OCI-LY3 (cell line): ENCODE results near the gene ABCF3.

Experiments used
- EZH2phosphoT487 ChIP-seq: fragments of 200-600 bp; shearing (Covaris generic); IDR thresholded peaks from 2 replicates; pipeline ENCODE4 v1.6.1; 2018; ENCODE audit warnings: antibody characterized with exemption, mixed run types, low read depth
- TF ChIP-seq, protein P1 (sequence below): fragments of 200-600, 300-600 bp; sonication (generic); IDR thresholded peaks from 2 replicates; pipeline ENCODE4 v1.5.1; 2014; ENCODE audit warnings: antibody characterized with exemption, low read length, low read depth

DNA sequence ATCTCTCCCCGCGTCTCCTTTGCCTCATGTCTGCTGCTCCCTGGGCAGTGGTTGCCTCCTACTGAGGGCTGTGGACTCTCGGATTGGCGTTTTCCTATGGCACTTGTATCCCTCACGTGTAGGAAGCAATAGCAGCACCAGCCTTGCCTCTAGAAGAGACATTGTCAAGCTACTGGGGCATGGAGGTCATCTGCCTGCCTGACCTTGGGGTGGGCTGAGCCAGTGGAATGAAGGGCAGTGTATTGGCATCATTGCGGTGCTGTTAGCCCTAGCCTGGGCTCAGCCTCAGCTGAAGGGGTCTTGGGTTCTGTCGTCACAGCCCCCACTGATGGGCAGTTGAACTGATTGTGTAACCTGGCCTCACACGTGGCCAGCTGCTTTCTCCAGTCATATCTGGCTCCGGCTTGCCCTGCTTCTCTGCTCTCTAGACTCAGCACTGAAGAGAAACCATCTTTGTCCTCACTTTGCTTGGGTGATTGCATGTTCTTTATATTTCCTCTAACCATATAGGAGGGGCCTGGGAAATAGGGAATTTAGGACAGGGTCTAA, 8.1 kb downstream of the ABCF3 start:
- TF ChIP-seq, protein P1, sequence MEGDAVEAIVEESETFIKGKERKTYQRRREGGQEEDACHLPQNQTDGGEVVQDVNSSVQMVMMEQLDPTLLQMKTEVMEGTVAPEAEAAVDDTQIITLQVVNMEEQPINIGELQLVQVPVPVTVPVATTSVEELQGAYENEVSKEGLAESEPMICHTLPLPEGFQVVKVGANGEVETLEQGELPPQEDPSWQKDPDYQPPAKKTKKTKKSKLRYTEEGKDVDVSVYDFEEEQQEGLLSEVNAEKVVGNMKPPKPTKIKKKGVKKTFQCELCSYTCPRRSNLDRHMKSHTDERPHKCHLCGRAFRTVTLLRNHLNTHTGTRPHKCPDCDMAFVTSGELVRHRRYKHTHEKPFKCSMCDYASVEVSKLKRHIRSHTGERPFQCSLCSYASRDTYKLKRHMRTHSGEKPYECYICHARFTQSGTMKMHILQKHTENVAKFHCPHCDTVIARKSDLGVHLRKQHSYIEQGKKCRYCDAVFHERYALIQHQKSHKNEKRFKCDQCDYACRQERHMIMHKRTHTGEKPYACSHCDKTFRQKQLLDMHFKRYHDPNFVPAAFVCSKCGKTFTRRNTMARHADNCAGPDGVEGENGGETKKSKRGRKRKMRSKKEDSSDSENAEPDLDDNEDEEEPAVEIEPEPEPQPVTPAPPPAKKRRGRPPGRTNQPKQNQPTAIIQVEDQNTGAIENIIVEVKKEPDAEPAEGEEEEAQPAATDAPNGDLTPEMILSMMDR, result no peak
- no peak for TF ChIP-seq EZH2phosphoT487
